OCI-LY1 (cell line): ENCODE measurements around the gene CFAP77.
A peak's percentile ranks its signal among the peaks of the same experiment; 100 is the strongest.

Experiments used
- H2AFZ ChIP-seq: fragments of 200-600 bp; sonication (generic), shearing (Covaris generic); 2 replicates; pipeline ENCODE4 v1.6.0; 2014; ENCODE audit warnings: antibody characterized with exemption, mild to moderate bottlenecking, low read length
- H3F3A ChIP-seq: fragments of 200-600 bp; sonication (generic), shearing (Covaris generic); 2 replicates; pipeline ENCODE4 v1.6.0; 2014; ENCODE audit warnings: mild to moderate bottlenecking, antibody characterized with exemption, low read length, moderate library complexity; ENCODE audit not compliant: insufficient read depth
- H3K27ac ChIP-seq: fragments of 200-600 bp; sonication (generic); 2 replicates; pipeline ENCODE4 v1.5.1; 2014; ENCODE audit warnings: low read length, mixed run types, mild to moderate bottlenecking, low read depth; ENCODE audit not compliant: poor library complexity, severe bottlenecking
- H3K27me3 ChIP-seq: fragments of 200-600 bp; sonication (generic); 2 replicates; pipeline ENCODE4 v1.6.0; 2014; ENCODE audit warnings: antibody characterized with exemption, mild to moderate bottlenecking, low read length, moderate library complexity; ENCODE audit not compliant: insufficient read depth
- H3K36me3 ChIP-seq: fragments of 200-600 bp; sonication (generic); 2 replicates; pipeline ENCODE4 v1.6.1; 2014; ENCODE audit warnings: mild to moderate bottlenecking, antibody characterized with exemption, low read length, moderate library complexity, mixed read lengths; ENCODE audit not compliant: insufficient read depth
- H3K4me1 ChIP-seq: fragments of 200-600 bp; sonication (generic); 2 replicates; pipeline ENCODE4 v1.5.1; 2014; ENCODE audit warnings: mild to moderate bottlenecking, low read length, moderate library complexity; ENCODE audit not compliant: insufficient read depth, severe bottlenecking
- H3K4me2 ChIP-seq: fragments of 200-600 bp; sonication (generic), shearing (Covaris generic); 2 replicates; pipeline ENCODE4 v1.6.1; 2014; ENCODE audit warnings: low read length
- H3K4me3 ChIP-seq: fragments of 200-600 bp; sonication (generic); 2 replicates; pipeline ENCODE4 v1.5.1; 2014; ENCODE audit warnings: low read length, low read depth, mild to moderate bottlenecking, mixed read lengths; ENCODE audit not compliant: poor library complexity, severe bottlenecking
- H3K79me2 ChIP-seq: fragments of 200-600 bp; shearing (Covaris generic); 2 replicates; pipeline ENCODE4 v1.6.1; 2016; ENCODE audit warnings: mixed run types, low read length, mixed read lengths; ENCODE audit not compliant: insufficient read depth
- H3K9ac ChIP-seq: fragments of 200-600 bp; sonication (generic), shearing (Covaris generic); 2 replicates; pipeline ENCODE4 v1.6.1; 2014; ENCODE audit warnings: mild to moderate bottlenecking, low read length, mixed read lengths
- H3K9me2 ChIP-seq: fragments of 200-600 bp; sonication (generic), shearing (Covaris generic); 2 replicates; pipeline ENCODE4 v1.6.1; 2014; ENCODE audit warnings: low read depth, mild to moderate bottlenecking, low read length, mixed read lengths
- H3K9me3 ChIP-seq: fragments of 200-600 bp; shearing (Covaris generic); 2 replicates; pipeline ENCODE4 v1.6.1; 2014; ENCODE audit warnings: low read length, mixed read lengths
- H4K20me1 ChIP-seq: fragments of 200-600 bp; sonication (generic), shearing (Covaris generic); 2 replicates; pipeline ENCODE4 v1.6.0; 2016; ENCODE audit warnings: mild to moderate bottlenecking, low read length; ENCODE audit not compliant: insufficient read depth
- EZH2 ChIP-seq: fragments of 200-600 bp; sonication (generic), shearing (Covaris generic); IDR thresholded peaks from 2 replicates; pipeline ENCODE4 v1.8.0; 2017; ENCODE audit warnings: borderline replicate concordance, mixed run types, mild to moderate bottlenecking, antibody characterized with exemption, low read length, moderate library complexity, mixed read lengths
- TF ChIP-seq, protein P1 (sequence below): fragments of 200-600 bp; sonication (generic), shearing (Covaris generic); IDR thresholded peaks from 2 replicates; pipeline ENCODE4 v1.5.1; 2017; ENCODE audit warnings: mild to moderate bottlenecking, antibody characterized with exemption, low read length, moderate library complexity, mixed read lengths

CFAP77 gene

DNA sequence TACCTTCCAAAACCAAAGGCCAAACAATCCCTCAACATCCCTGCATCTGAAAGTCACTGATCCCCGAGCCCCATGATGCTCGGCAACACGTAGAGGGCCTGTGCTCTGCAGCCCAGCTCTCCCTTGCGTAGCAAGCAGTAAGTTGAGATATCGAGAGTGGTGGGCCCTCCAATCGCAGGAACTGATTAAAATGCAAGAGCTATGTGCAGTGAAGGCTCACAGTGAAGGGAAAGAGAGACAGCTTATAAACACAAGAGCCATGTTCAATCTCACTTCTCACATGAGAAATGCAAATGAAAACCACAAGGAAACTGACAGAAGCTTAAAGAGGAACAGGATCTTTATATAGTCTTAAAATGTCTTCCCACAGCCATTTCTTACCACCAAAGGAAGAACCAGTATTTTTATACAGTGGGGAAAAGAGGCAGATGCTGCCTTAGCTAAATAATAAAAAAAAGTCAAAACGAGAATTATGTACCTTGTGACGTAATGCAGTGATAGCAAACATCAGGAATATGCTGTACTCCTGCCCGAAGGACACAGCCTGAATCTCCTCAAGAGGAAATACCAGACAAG, 28.0 kb upstream of the CFAP77 start:
- H2AFZ ChIP-seq, result no peak overlapping the region
- H3K4me1 ChIP-seq, result peaks cover 51% of the 10 kb centered on the region
- H3K9me3 ChIP-seq, result no peaks in the 10 kb centered on the region
- no peaks in the 10 kb centered on the region for H4K20me1 ChIP-seq
- peak overlapping the region; percentile 61 for H3K4me2 ChIP-seq
- peaks cover 11% of the 10 kb centered on the region for H3F3A ChIP-seq
- H3K79me2 ChIP-seq, result no peaks in the 10 kb centered on the region
- H3K4me3 ChIP-seq, result peak overlapping the region; percentile 22
- peak overlapping the region; percentile 99 for H3K27ac ChIP-seq
- peaks cover 50% of the 10 kb centered on the region for H3K36me3 ChIP-seq
- TF ChIP-seq, protein P1, sequence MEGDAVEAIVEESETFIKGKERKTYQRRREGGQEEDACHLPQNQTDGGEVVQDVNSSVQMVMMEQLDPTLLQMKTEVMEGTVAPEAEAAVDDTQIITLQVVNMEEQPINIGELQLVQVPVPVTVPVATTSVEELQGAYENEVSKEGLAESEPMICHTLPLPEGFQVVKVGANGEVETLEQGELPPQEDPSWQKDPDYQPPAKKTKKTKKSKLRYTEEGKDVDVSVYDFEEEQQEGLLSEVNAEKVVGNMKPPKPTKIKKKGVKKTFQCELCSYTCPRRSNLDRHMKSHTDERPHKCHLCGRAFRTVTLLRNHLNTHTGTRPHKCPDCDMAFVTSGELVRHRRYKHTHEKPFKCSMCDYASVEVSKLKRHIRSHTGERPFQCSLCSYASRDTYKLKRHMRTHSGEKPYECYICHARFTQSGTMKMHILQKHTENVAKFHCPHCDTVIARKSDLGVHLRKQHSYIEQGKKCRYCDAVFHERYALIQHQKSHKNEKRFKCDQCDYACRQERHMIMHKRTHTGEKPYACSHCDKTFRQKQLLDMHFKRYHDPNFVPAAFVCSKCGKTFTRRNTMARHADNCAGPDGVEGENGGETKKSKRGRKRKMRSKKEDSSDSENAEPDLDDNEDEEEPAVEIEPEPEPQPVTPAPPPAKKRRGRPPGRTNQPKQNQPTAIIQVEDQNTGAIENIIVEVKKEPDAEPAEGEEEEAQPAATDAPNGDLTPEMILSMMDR, result no peak
- no peak for TF ChIP-seq EZH2
- H3K9ac ChIP-seq, result peak overlapping the region; percentile 51
- H3K27me3 ChIP-seq, result no peaks in the 10 kb centered on the region
- no peaks in the 10 kb centered on the region for H3K9me2 ChIP-seq

DNA sequence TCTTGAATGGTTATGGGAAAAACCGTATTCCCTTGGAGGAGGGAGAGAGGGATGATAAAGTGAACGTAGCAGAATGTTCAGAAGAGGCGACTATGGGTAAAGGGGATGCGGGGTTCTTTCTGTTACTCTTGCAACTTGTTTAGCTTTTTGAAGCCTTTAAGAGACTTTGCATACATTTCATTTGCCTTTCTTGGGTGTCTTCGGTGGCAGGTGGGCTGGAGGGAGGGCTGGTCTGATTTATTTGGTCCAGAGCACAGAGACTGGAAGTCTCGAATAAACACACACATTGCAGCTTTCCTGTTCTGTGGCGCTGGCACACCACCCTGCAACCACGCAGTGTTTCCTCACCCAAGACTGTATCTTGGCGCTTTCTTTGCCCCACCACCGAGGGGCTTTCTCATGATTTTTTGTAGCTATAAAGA, 26.5 kb upstream of the CFAP77 start:
- H3K9ac ChIP-seq, result peak overlapping the region; percentile 56
- H3K36me3 ChIP-seq, result peaks cover 51% of the 10 kb centered on the region
- no peaks in the 10 kb centered on the region for H3K27me3 ChIP-seq
- H3K27ac ChIP-seq, result peak overlapping the region; percentile 99
- no peaks in the 10 kb centered on the region for H3K9me3 ChIP-seq
- no peaks in the 10 kb centered on the region for H3K9me2 ChIP-seq
- peaks cover 51% of the 10 kb centered on the region for H3K4me1 ChIP-seq
- H4K20me1 ChIP-seq, result no peaks in the 10 kb centered on the region
- TF ChIP-seq, protein P1, result peak; percentile 27
- TF ChIP-seq EZH2, result no peak
- H3K4me2 ChIP-seq, result peak overlapping the region; percentile 59
- H3K79me2 ChIP-seq, result no peaks in the 10 kb centered on the region
- no peak overlapping the region for H2AFZ ChIP-seq
- peak overlapping the region; percentile 27 for H3K4me3 ChIP-seq
- H3F3A ChIP-seq, result peaks cover 11% of the 10 kb centered on the region

DNA sequence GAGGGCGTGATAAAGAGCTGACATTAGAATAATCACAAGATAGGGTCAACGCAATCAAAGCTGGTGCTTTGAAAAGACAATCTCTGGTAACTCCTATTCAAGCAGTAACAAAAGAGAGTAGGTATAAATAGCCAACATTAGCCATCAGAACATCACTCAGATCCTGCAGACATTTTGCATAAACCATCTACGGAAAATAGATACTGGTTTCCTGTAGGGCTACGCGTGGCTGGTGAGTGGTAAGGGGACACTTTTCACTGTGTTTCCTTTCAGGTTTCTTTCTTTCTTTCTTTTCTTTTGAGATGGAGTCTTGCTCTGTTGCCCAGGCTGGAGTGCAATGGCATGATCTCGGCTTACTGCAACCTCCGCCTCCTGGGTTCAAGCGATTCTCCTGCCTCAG, 25.6 kb upstream of the CFAP77 start:
- H3K4me3 ChIP-seq, result peak overlapping the region; percentile 18
- peaks cover 11% of the 10 kb centered on the region for H3F3A ChIP-seq
- H4K20me1 ChIP-seq, result no peaks in the 10 kb centered on the region
- no peaks in the 10 kb centered on the region for H3K9me3 ChIP-seq
- H3K27ac ChIP-seq, result peak overlapping the region; percentile 99
- no peaks in the 10 kb centered on the region for H3K27me3 ChIP-seq
- H3K9ac ChIP-seq, result peak overlapping the region; percentile 48; the same call in 1 of the 2 replicates
- peaks cover 51% of the 10 kb centered on the region for H3K4me1 ChIP-seq
- H2AFZ ChIP-seq, result no peak overlapping the region
- no peaks in the 10 kb centered on the region for H3K79me2 ChIP-seq
- peaks cover 50% of the 10 kb centered on the region for H3K36me3 ChIP-seq
- peak overlapping the region; percentile 59 for H3K4me2 ChIP-seq
- H3K9me2 ChIP-seq, result no peaks in the 10 kb centered on the region
- TF ChIP-seq EZH2, result no peak
- TF ChIP-seq, protein P1, result no peak
